GM12878 (cell line): ENCODE data around the gene MGST1. TPM values are rescaled to one million over a fixed set of nuclear protein-coding genes. Genes with fewer than 3 reads are reported as not detected.

Experiments used
- ATAC-seq: fragments of 200-7000 bp; cut with Tn5 transposase; 3 replicates; pipeline ENCODE4 v1.9.1; 2020; ENCODE audit warnings: mild to moderate bottlenecking, moderate library complexity
- BruUV-seq: library from RNA; stranded (reverse); fragments of 400-500 nt; replicated peaks from 2 replicates; lab custom pipeline; 2021; lab: Mats Ljungman, UMichigan
- CTCF ChIA-PET: fragments of 300-600 bp; sonication (Branson Sonifier 250); formaldehyde crosslinking; extraction: SDS; loops from one replicate; lab custom pipeline; 2021; ENCODE audit warnings: inconsistent platforms; lab: Yijun Ruan, JAX
- POLR2A ChIA-PET: fragments of 350-600 bp; formaldehyde crosslinking; extraction: SDS; loops from one replicate; lab custom pipeline; 2021; ENCODE audit warnings: inconsistent platforms; lab: Charles Lee
- RAD21 ChIA-PET: fragments of 300-600 bp; sonication (Branson Sonifier 250); formaldehyde crosslinking; loops from one replicate; lab custom pipeline; 2023; ENCODE audit warnings: antibody characterized with exemption; ENCODE audit not compliant: unreplicated experiment; lab: Charles Lee
- SMC1A ChIA-PET: fragments of 300-600 bp; sonication (Branson Sonifier 250); formaldehyde crosslinking; loops from one replicate; lab custom pipeline; 2023; ENCODE audit not compliant: unreplicated experiment, uncharacterized antibody; lab: Charles Lee
- DNase-seq: peaks from one replicate; pipeline ENCODE4 v3.0.0-alpha.2; 2011; ENCODE audit warnings: low read depth, low spot score
- FAIRE-seq: peaks from 3 replicates; lab custom pipeline; 2011; peaks lifted over from hg19 to GRCh38; lab: Jason Lieb, UNC
- H2AFZ ChIP-seq: 2 replicates; pipeline ENCODE4 v1.6.0; 2011; ENCODE audit warnings: low read depth, low read length, control low read depth; ENCODE audit not compliant: control insufficient read depth
- H3K27ac ChIP-seq: 2 replicates; pipeline ENCODE4 v1.5.1; 2011; ENCODE audit warnings: control low read depth; ENCODE audit not compliant: control insufficient read depth, insufficient read depth
- H3K27me3 ChIP-seq, 2 experiments: replicated peaks in 1 of 2; 2 replicates each; pipeline versions ENCODE4 v1.6.0 to v1.6.1; 2011; ENCODE audit warnings: low read length in 1 of 2; ENCODE audit not compliant: control insufficient read depth in 2 of 2, insufficient read depth in 2 of 2
- H3K36me3 ChIP-seq, 2 experiments: 2 replicates each; pipeline ENCODE4 v1.5.1; 2011; ENCODE audit warnings: low read length in 1 of 2; ENCODE audit not compliant: control insufficient read depth in 2 of 2, insufficient read depth in 2 of 2
- H3K4me1 ChIP-seq: 2 replicates; pipeline ENCODE4 v1.6.1; 2011; ENCODE audit warnings: mild to moderate bottlenecking, low read length, moderate library complexity, mixed read lengths; ENCODE audit not compliant: control insufficient read depth, insufficient read depth
- H3K4me2 ChIP-seq: 2 replicates; pipeline ENCODE4 v1.6.0; 2011; ENCODE audit warnings: control low read depth; ENCODE audit not compliant: control insufficient read depth, insufficient read depth
- H3K4me3 ChIP-seq: fragments of 200-600 bp; sonication (generic); 2 replicates; pipeline ENCODE4 v1.5.1; 2016
- H3K79me2 ChIP-seq: 2 replicates; pipeline ENCODE4 v1.6.0; 2011; ENCODE audit warnings: low read length; ENCODE audit not compliant: control insufficient read depth, insufficient read depth
- H3K9ac ChIP-seq: 2 replicates; pipeline ENCODE4 v1.8.0; 2011; ENCODE audit warnings: low read length, control low read depth, mixed read lengths; ENCODE audit not compliant: control insufficient read depth, insufficient read depth
- H3K9me3 ChIP-seq: replicated peaks from 3 replicates; pipeline ENCODE4 v1.5.1; 2011; ENCODE audit warnings: mild to moderate bottlenecking, low read length; ENCODE audit not compliant: control insufficient read depth, insufficient read depth
- H4K20me1 ChIP-seq: 2 replicates; pipeline ENCODE4 v1.6.0; 2011; ENCODE audit not compliant: control insufficient read depth, insufficient read depth
- BCL11A ChIP-seq: IDR thresholded peaks from 2 replicates; pipeline ENCODE4 v1.6.1; 2011; ENCODE audit warnings: low read depth, low read length
- BRCA1 ChIP-seq: IDR thresholded peaks from 2 replicates; pipeline ENCODE4 v1.6.1; 2011; ENCODE audit warnings: low read depth, low read length, improper control_type of control experiment
- FOXM1 ChIP-seq: IDR thresholded peaks from 2 replicates; pipeline ENCODE4 v1.6.1; 2012; ENCODE audit warnings: low read depth, mild to moderate bottlenecking, inconsistent platforms, low read length, moderate library complexity
- GATAD2B ChIP-seq: fragments of 450-650 bp; conservative IDR thresholded peaks from 2 replicates; pipeline ENCODE4 v1.6.1; 2017; ENCODE audit warnings: low read depth, mild to moderate bottlenecking, moderate library complexity
- MEF2A ChIP-seq: IDR thresholded peaks from 2 replicates; pipeline ENCODE4 v1.6.1; 2011; ENCODE audit warnings: low read depth, mild to moderate bottlenecking, low read length, moderate library complexity; ENCODE audit not compliant: insufficient read depth
- NFXL1 ChIP-seq: fragments of 450-650 bp; IDR thresholded peaks from 2 replicates; pipeline ENCODE4 v1.6.1; 2017; ENCODE audit warnings: antibody characterized with exemption, mild to moderate bottlenecking, borderline replicate concordance
- TAF1 ChIP-seq: IDR thresholded peaks from 2 replicates; pipeline ENCODE4 v1.6.1; 2011; ENCODE audit warnings: mild to moderate bottlenecking, low read depth, low read length, borderline replicate concordance
- YY1 ChIP-seq: IDR thresholded peaks from 2 replicates; pipeline ENCODE4 v1.6.1; 2011; ENCODE audit warnings: low read depth, mild to moderate bottlenecking, low read length
- ZNF207 ChIP-seq: fragments of 450-650 bp; IDR thresholded peaks from 2 replicates; pipeline ENCODE4 v1.6.1; 2014; ENCODE audit warnings: antibody characterized with exemption, mild to moderate bottlenecking, borderline replicate concordance
- WGBS: methylation state at CpG from one replicate; pipeline ENCODE4 v1.1.6; 2016; ENCODE audit warnings: low lambda C conversion rate; ENCODE audit not compliant: insufficient replicate concordance, insufficient coverage; ENCODE audit errors: missing lambda C conversion rate; 5-methylcytosine and 5-hydroxymethylcytosine counted together
- in situ Hi-C: fragments of 300-500 bp; cut with MboI; formaldehyde crosslinking; loops from 9 replicates; pipeline ENCODE4 v1.14.3; 2018; ENCODE audit warnings: mixed read lengths
- intact Hi-C: fragments of 100-400 bp; cut with micrococcal nuclease; formaldehyde crosslinking; loops from one replicate; pipeline ENCODE4 v1.14.2; 2022; ENCODE audit not compliant: unreplicated experiment
- polyA plus RNA-seq, 11 experiments: library from polyadenylated mRNA; depleted of rRNA in 4 of 11; unstranded in 6 of 11; stranded (reverse) in 5 of 11; fragments of >200 nt; fragmentation: Nextera tagmentation in 4 of 11; fragmentation: Illumina TruSeq in 1 of 11; extraction: Ambion mirVana in 4 of 11; extraction: Trizol in 1 of 11; gene quantifications; 1 replicate in 1 of 11; 2 replicates in 10 of 11; pipeline versions ENCODE4 v1.2.1 to v1.2.3, GENCODE V29; 2011 to 2016; ENCODE audit warnings: inconsistent platforms in 2 of 11, missing spikeins in 2 of 11, low read depth in 1 of 11
- total RNA-seq, 4 experiments: library from RNA; depleted of rRNA in 3 of 4; stranded (reverse); fragments of >200 nt in 3 of 4; fragmentation: Illumina TruSeq in 1 of 4; extraction: Trizol in 1 of 4; gene quantifications; 2 replicates each; pipeline versions ENCODE4 v1.2.1 to v1.2.3, GENCODE V29; 2013 to 2021
- TF ChIP-seq, protein P1 (sequence below): IDR thresholded peaks from 2 replicates; pipeline ENCODE4 v1.6.1; 2012; ENCODE audit warnings: improper control_type of control experiment, low read depth, low read length; ENCODE audit not compliant: insufficient replicate concordance
- TF ChIP-seq, protein P2 (sequence below): IDR thresholded peaks from 2 replicates; pipeline ENCODE4 v1.6.1; 2011; ENCODE audit warnings: mild to moderate bottlenecking, low read depth, low read length, moderate library complexity; ENCODE audit not compliant: insufficient replicate concordance

Gene MGST1
- total and polyA plus RNA-seq, 10 of the 15 experiments (the other 5 are each of a cell fraction or from before 2014, with no cell fraction given) = 22.5 to 237 (median 172) TPM

DNA sequence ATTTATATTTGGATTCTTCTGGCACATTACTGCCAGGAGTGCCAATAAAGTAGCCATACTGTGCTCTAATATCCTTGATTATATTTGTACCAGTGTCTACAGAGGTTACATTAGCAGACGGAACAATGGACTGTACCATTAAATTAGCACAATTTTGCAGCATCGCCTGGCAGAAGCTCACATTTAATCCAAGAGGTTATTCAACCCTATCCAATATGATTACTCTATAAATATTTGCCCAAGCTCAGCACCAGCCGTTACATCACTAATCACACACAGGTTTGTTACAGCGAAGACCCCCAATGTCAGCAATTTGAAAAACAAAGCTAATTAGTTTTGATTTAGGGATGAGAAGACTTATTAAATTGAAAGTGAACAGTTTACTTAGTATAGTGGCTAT lies 16.9 kb upstream of the MGST1 start:
- 26% methylated on average over 4 of the region's 4 CpGs for WGBS
- no peak overlapping the region for H3K9ac ChIP-seq
- SMC1A ChIA-PET = interaction anchor here (1.8 to 3.0 kb wide), 3 partner anchors 9 to 21 kb away, joined by 4 to 12 read pairs (median 5); no protein-coding TSS in a partner anchor
- H2AFZ ChIP-seq = no peak overlapping the region
- H4K20me1 ChIP-seq = no peaks in the 10 kb centered on the region
- POLR2A ChIA-PET = interaction anchor here (0.7 kb wide), 1 partner anchor 186 kb away, joined by 5 read pairs; no protein-coding TSS in a partner anchor
- no peaks in the 10 kb centered on the region for H3K36me3 ChIP-seq
- no peak for FAIRE-seq
- no peak overlapping the region for H3K4me2 ChIP-seq
- H3K27me3 ChIP-seq = no peaks in the 10 kb centered on the region
- TF ChIP-seq ZNF207 (no peak), YY1 (no peak), TAF1 (no peak), BCL11A (no peak), MEF2A (no peak)
- RAD21 ChIA-PET = no interaction called here
- CTCF ChIA-PET = interaction anchor here (0.7 to 1.8 kb wide), 3 partner anchors 9 to 32 kb away, joined by 3 to 5 read pairs (median 4); no protein-coding TSS in a partner anchor
- no peaks in the 10 kb centered on the region; the same call in 2 of the 3 replicates for H3K9me3 ChIP-seq
- ATAC-seq = no peak
- H3K27ac ChIP-seq = no peak overlapping the region
- no peaks in the 10 kb centered on the region for H3K79me2 ChIP-seq
- no peak for DNase-seq
- H3K4me1 ChIP-seq = no peaks in the 10 kb centered on the region
- in situ Hi-C loops (no loop called here), intact Hi-C loops (no loop called here)
- no peak overlapping the region for H3K4me3 ChIP-seq
- BruUV-seq = no TSS peak

DNA sequence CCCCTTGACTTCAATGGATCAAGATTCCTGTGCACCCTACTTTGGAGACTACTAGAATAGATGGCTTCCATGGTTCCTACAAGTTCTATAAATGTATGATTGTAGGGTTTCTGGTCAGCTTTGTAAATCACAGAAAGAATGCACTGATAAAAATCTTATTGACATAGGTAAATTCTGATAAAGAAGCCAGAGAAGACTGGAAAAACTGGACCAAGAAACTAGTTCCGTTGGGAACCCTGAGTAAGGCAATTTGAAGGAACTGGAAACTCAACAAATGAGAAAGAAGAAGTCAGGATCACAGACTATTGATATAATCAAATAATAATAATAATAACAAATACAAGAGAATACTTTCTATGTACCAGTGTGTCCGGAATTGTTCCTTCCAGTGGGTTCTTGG lies 15.4 kb upstream of the MGST1 start:
- Histone ChIP-seq H3K4me3 (no peak overlapping the region), H3K9ac (no peak overlapping the region), H3K36me3 (no peaks in the 10 kb centered on the region), H3K27me3 (no peaks in the 10 kb centered on the region), H3K79me2 (no peaks in the 10 kb centered on the region), H3K9me3 (no peaks in the 10 kb centered on the region; the same call in 2 of the 3 replicates), H3K4me1 (no peaks in the 10 kb centered on the region), H2AFZ (no peak overlapping the region), H3K4me2 (no peak overlapping the region), H3K27ac (no peak overlapping the region), H4K20me1 (no peaks in the 10 kb centered on the region)
- BruUV-seq = no TSS peak
- ChIA-PET POLR2A (no interaction called here), SMC1A (interaction anchor here (1.1 to 1.6 kb wide), 2 partner anchors 11 to 883 kb away, joined by 3 to 5 read pairs; no protein-coding TSS in a partner anchor), RAD21 (no interaction called here), CTCF (no interaction called here)
- in situ Hi-C loops (no loop called here), intact Hi-C loops (no loop called here)
- ATAC-seq (no peak), DNase-seq (no peak), FAIRE-seq (no peak)
- 10% methylated on average over 2 of the region's 2 CpGs for WGBS
- TF ChIP-seq NFXL1 (no peak), FOXM1 (no peak), BRCA1 (no peak), GATAD2B (no peak)
- TF ChIP-seq, protein P1, sequence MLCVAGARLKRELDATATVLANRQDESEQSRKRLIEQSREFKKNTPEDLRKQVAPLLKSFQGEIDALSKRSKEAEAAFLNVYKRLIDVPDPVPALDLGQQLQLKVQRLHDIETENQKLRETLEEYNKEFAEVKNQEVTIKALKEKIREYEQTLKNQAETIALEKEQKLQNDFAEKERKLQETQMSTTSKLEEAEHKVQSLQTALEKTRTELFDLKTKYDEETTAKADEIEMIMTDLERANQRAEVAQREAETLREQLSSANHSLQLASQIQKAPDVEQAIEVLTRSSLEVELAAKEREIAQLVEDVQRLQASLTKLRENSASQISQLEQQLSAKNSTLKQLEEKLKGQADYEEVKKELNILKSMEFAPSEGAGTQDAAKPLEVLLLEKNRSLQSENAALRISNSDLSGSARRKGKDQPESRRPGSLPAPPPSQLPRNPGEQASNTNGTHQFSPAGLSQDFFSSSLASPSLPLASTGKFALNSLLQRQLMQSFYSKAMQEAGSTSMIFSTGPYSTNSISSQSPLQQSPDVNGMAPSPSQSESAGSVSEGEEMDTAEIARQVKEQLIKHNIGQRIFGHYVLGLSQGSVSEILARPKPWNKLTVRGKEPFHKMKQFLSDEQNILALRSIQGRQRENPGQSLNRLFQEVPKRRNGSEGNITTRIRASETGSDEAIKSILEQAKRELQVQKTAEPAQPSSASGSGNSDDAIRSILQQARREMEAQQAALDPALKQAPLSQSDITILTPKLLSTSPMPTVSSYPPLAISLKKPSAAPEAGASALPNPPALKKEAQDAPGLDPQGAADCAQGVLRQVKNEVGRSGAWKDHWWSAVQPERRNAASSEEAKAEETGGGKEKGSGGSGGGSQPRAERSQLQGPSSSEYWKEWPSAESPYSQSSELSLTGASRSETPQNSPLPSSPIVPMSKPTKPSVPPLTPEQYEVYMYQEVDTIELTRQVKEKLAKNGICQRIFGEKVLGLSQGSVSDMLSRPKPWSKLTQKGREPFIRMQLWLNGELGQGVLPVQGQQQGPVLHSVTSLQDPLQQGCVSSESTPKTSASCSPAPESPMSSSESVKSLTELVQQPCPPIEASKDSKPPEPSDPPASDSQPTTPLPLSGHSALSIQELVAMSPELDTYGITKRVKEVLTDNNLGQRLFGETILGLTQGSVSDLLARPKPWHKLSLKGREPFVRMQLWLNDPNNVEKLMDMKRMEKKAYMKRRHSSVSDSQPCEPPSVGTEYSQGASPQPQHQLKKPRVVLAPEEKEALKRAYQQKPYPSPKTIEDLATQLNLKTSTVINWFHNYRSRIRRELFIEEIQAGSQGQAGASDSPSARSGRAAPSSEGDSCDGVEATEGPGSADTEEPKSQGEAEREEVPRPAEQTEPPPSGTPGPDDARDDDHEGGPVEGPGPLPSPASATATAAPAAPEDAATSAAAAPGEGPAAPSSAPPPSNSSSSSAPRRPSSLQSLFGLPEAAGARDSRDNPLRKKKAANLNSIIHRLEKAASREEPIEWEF = no peak
- TF ChIP-seq, protein P2, sequence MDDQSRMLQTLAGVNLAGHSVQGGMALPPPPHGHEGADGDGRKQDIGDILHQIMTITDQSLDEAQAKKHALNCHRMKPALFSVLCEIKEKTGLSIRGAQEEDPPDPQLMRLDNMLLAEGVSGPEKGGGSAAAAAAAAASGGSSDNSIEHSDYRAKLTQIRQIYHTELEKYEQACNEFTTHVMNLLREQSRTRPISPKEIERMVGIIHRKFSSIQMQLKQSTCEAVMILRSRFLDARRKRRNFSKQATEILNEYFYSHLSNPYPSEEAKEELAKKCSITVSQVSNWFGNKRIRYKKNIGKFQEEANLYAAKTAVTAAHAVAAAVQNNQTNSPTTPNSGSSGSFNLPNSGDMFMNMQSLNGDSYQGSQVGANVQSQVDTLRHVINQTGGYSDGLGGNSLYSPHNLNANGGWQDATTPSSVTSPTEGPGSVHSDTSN = no peak
